ENCODE data around the gene RGL3.
A peak's percentile ranks its signal among the peaks of the same experiment; 100 is the strongest.
"Not testable (repeated sequence)": the region's sequence is repeated elsewhere in the genome, so short reads cannot be mapped to it uniquely, and the experiment has no call there.

RGL3 gene

GRCh38 chr19:11361771-11362731 lies 57.1 kb downstream of the RGL3 start:
- DNase-seq (ENCODE audit: low spot score) = no peak

- DNase-seq (ENCODE audit: low spot score) = no peak
Measured at GRCh38 chr19:11361037-11361770, 57.9 kb downstream of the RGL3 start.

- DNase-seq (ENCODE audit: low spot score) = no peak
Measured at GRCh38 chr19:11359421-11359820, 59.7 kb downstream of the RGL3 start.

GRCh38 chr19:11356676-11357550 lies 62.2 kb downstream of the RGL3 start:
- no peak for DNase-seq (ENCODE audit: low spot score)

GRCh38 chr19:11356074-11356397 lies 63.1 kb downstream of the RGL3 start:
- no peak for DNase-seq (ENCODE audit: low spot score)

GRCh38 chr19:11355160-11356073 lies 63.7 kb downstream of the RGL3 start, which contains the start of gene PLPPR2:
TSS of gene PLPPR2 (plus strand) at chr19:11355432. CDS start at chr19:11357674, 2,242 bp downstream.
- peak; percentile 94 for DNase-seq (ENCODE audit: low spot score)

GRCh38 chr19:11354102-11354501 lies 65.0 kb downstream of the RGL3 start:
- not testable (repeated sequence) for DNase-seq (ENCODE audit: low spot score)

GRCh38 chr19:11349171-11349570 lies 69.9 kb downstream of the RGL3 start:
- DNase-seq (ENCODE audit: low spot score) = no peak

- no peak for DNase-seq (ENCODE audit: low spot score)
Measured at GRCh38 chr19:11347546-11348039, 71.5 kb downstream of the RGL3 start.

- DNase-seq (ENCODE audit: low spot score) = peak; percentile 98
Measured at GRCh38 chr19:11346104-11346940, 72.8 kb downstream of the RGL3 start, which contains the start of the genes CCDC159 and TMEM205. TSS of gene CCDC159 (plus strand) at chr19:11346519. CDS start at chr19:11346607, 88 bp downstream. TSS of gene TMEM205 (minus strand) at chr19:11346268. CDS start at chr19:11345619, 649 bp downstream.

- DNase-seq (ENCODE audit: low spot score) = no peak
Measured at GRCh38 chr19:11345122-11345803, 73.9 kb downstream of the RGL3 start.
